Chondrocyte (in vitro differentiated cells): Measurements from ENCODE around the gene BCORL1. TPM values are rescaled to one million over a fixed set of nuclear protein-coding genes. Genes with fewer than 3 reads are reported as not detected.

Experiments
- DNase-seq: peaks from one replicate; pipeline ENCODE4 v3.0.0; 2021; ENCODE audit warnings: mixed read lengths, low spot score
- H3K27ac Mint-ChIP-seq: one replicate; pipeline ENCODE4 v1.8.0; 2021; ENCODE audit warnings: mild to moderate bottlenecking, moderate library complexity, mixed read lengths; ENCODE audit not compliant: unreplicated experiment
- H3K27me3 Mint-ChIP-seq: 2 replicates; pipeline ENCODE4 v1.8.0; 2021; ENCODE audit warnings: low read depth, mixed read lengths
- H3K36me3 Mint-ChIP-seq: 2 replicates; pipeline ENCODE4 v1.8.0; 2021; ENCODE audit warnings: low read depth, mixed read lengths
- H3K4me1 Mint-ChIP-seq: 2 replicates; pipeline ENCODE4 v1.8.0; 2021; ENCODE audit warnings: low read depth, mild to moderate bottlenecking, mixed read lengths
- H3K4me3 Mint-ChIP-seq: one replicate; pipeline ENCODE4 v1.8.0; 2021; ENCODE audit warnings: mild to moderate bottlenecking, moderate library complexity, mixed read lengths; ENCODE audit not compliant: unreplicated experiment
- H3K9me3 Mint-ChIP-seq: 2 replicates; pipeline ENCODE4 v1.8.0; 2021; ENCODE audit warnings: low read depth, mixed read lengths
- CTCF ChIP-seq: fragments of 200-600 bp; sonication (generic); IDR thresholded peaks from 2 replicates; pipeline ENCODE4 v1.5.0; 2021; ENCODE audit warnings: antibody characterized with exemption, mild to moderate bottlenecking, moderate library complexity
- total RNA-seq: library from RNA; stranded (reverse); gene quantifications from 3 replicates; pipeline ENCODE4 v1.2.1, GENCODE V29; 2021

Gene BCORL1
- total RNA-seq, 1 donor from 2014 or later = 20.6 TPM

GRCh38 chrX:130060122-130061069 lies 78.0 kb downstream of the BCORL1 start:
- DNase-seq = no peak
- TF ChIP-seq CTCF = peak; percentile 92
- Mint-ChIP-seq H3K27ac (peak overlapping the region; percentile 83), H3K4me1 (peaks cover 1% of the 10 kb centered on the region), H3K4me3 (peak overlapping the region; percentile 73), H3K36me3 (peaks cover 3% of the 10 kb centered on the region), H3K27me3 (peaks cover 1% of the 10 kb centered on the region), H3K9me3 (no peaks in the 10 kb centered on the region)

GRCh38 chrX:130066975-130067615 lies 84.7 kb downstream of the BCORL1 start:
- peaks cover 1% of the 10 kb centered on the region for H3K27me3 Mint-ChIP-seq
- no peaks in the 10 kb centered on the region for H3K4me1 Mint-ChIP-seq
- TF ChIP-seq CTCF = no peak
- H3K36me3 Mint-ChIP-seq = peaks cover 12% of the 10 kb centered on the region
- no peaks in the 10 kb centered on the region for H3K9me3 Mint-ChIP-seq
- H3K27ac Mint-ChIP-seq = no peak overlapping the region
- H3K4me3 Mint-ChIP-seq = no peak overlapping the region
- DNase-seq = no peak

- no peak overlapping the region for H3K27ac Mint-ChIP-seq
- no peak for TF ChIP-seq CTCF
- no peak for DNase-seq
- peaks cover 2% of the 10 kb centered on the region for H3K4me1 Mint-ChIP-seq
- H3K9me3 Mint-ChIP-seq = no peaks in the 10 kb centered on the region
- no peaks in the 10 kb centered on the region for H3K27me3 Mint-ChIP-seq
- H3K4me3 Mint-ChIP-seq = no peak overlapping the region
- peaks cover 9% of the 10 kb centered on the region for H3K36me3 Mint-ChIP-seq
Observed at GRCh38 chrX:130071611-130072344, 89.3 kb downstream of the BCORL1 start.

- no peak overlapping the region for H3K4me3 Mint-ChIP-seq
- no peak for TF ChIP-seq CTCF
- H3K9me3 Mint-ChIP-seq = no peaks in the 10 kb centered on the region
- peaks cover 4% of the 10 kb centered on the region for H3K4me1 Mint-ChIP-seq
- no peak overlapping the region for H3K27ac Mint-ChIP-seq
- peaks cover 8% of the 10 kb centered on the region for H3K36me3 Mint-ChIP-seq
- no peak for DNase-seq
- H3K27me3 Mint-ChIP-seq = no peaks in the 10 kb centered on the region
Observed at GRCh38 chrX:130072345-130072740, 89.9 kb downstream of the BCORL1 start.

- Mint-ChIP-seq H3K4me3 (no peak overlapping the region), H3K27me3 (no peaks in the 10 kb centered on the region), H3K4me1 (peaks cover 4% of the 10 kb centered on the region), H3K27ac (no peak overlapping the region), H3K9me3 (no peaks in the 10 kb centered on the region), H3K36me3 (peaks cover 5% of the 10 kb centered on the region)
- no peak for TF ChIP-seq CTCF
- DNase-seq = no peak
Observed at GRCh38 chrX:130075777-130076176, 93.3 kb downstream of the BCORL1 start.
